Measurements from ENCODE around the gene CAPN15. TPM values are rescaled to one million over a fixed set of nuclear protein-coding genes. Genes with fewer than 3 reads are reported as not detected.

CAPN15 gene
- total RNA-seq, 1 experiment from 2014 or later, result 76.4 TPM

- Histone ChIP-seq H3K23ac (ENCODE audit: insufficient read length, low read depth, low read length) (no peak overlapping the region), H2BK120ac (ENCODE audit: low read depth, low read length, poor library complexity, severe bottlenecking) (no peak overlapping the region), H3K9ac (ENCODE audit: extremely low read depth, insufficient read length, low read length) (no peak overlapping the region), H2AFZ (ENCODE audit: low read length) (no peak overlapping the region), H2BK5ac (ENCODE audit: insufficient read length, low read length) (no peak overlapping the region), H4K20me1 (ENCODE audit: control insufficient read depth, insufficient read depth, insufficient read length) (no peaks in the 10 kb centered on the region), H3K4me1 (ENCODE audit: insufficient read depth, low read length) (no peaks in the 10 kb centered on the region), H3K79me1 (ENCODE audit: insufficient read depth, low read depth, low read length, poor library complexity, severe bottlenecking) (no peaks in the 10 kb centered on the region), H3K9me3 (ENCODE audit: control insufficient read depth, low read depth, low read length) (no peaks in the 10 kb centered on the region), H3T11ph (ENCODE audit: low read length) (no peak overlapping the region), H2BK20ac (ENCODE audit: low read depth, low read length, poor library complexity, severe bottlenecking) (no peak overlapping the region), H3K56ac (ENCODE audit: insufficient read length, low read depth, low read length) (no peak overlapping the region), H2BK15ac (ENCODE audit: low read depth, low read length) (no peak overlapping the region), H2BK12ac (ENCODE audit: insufficient read length, low read depth, low read length) (no peak overlapping the region), H3K23me2 (ENCODE audit: insufficient read length, low read depth, low read length, poor library complexity, severe bottlenecking) (no peaks in the 10 kb centered on the region), H3K27me3 (ENCODE audit: insufficient read depth, low read length) (no peaks in the 10 kb centered on the region; the same call in 1 of the 2 replicates), H3K4ac (ENCODE audit: low read depth, low read length) (no peak overlapping the region), H3K4me2 (ENCODE audit: insufficient read depth, insufficient read length, low read length) (no peak overlapping the region), H3K27ac (ENCODE audit: insufficient read length, low read depth, low read length) (no peak overlapping the region), H3K14ac (ENCODE audit: insufficient read depth, low read length) (no peak overlapping the region), H3K79me2 (ENCODE audit: insufficient read depth, low read length) (no peaks in the 10 kb centered on the region), H4K5ac (ENCODE audit: insufficient read length, low read depth, low read length) (no peak overlapping the region), H4K8ac (replicated peaks; ENCODE audit: insufficient read length, low read depth, low read length) (no peak overlapping the region), H4K91ac (ENCODE audit: insufficient read length, low read depth, low read length) (no peak overlapping the region), H3K18ac (ENCODE audit: insufficient read length, low read depth, low read length) (no peak overlapping the region), H2AK5ac (ENCODE audit: insufficient read length, low read length) (no peak overlapping the region)
- WGBS (ENCODE audit: extremely low coverage, insufficient read length, low lambda C conversion rate), result no CpG with 5 or more reads among the region's 33 CpGs
- DNase-seq, result no peak
- Mint-ChIP-seq H3K4me3 (no peak overlapping the region), H3K27me3 (ENCODE audit: low read depth) (peaks cover 11% of the 10 kb centered on the region), H3K9me3 (no peaks in the 10 kb centered on the region), H3K36me3 (ENCODE audit: insufficient read depth in 1 of 3, low read depth in 3 of 3) (peaks cover 0 to 8% (median 2%) of the 10 kb centered on the region in 3 experiments; a peak in 3 of 7 replicates), H3K27ac (no peak overlapping the region), H3K4me1 (no peaks in the 10 kb centered on the region)
- no peak for TF ChIP-seq CTCF (conservative IDR thresholded peaks at IDR 0.05)
These were observed 26.2 kb downstream of the CAPN15 start for GRCh38 chr16:553601-554296.

Measured in H9 (cell line).